ENCODE data around the gene MYH7B.

GRCh38 chr20:34921436-34921835 is 34.2 kb upstream of the MYH7B start:
- TF ChIP-seq CTCF (conservative IDR thresholded peaks at IDR 0.05 in 1 of 2, IDR thresholded peaks at IDR 0.05 in 1 of 2; ENCODE audit: extremely low read depth in 1 of 2, insufficient read depth in 1 of 2, low read depth in 1 of 2, low read length in 2 of 2) (no peak), EZH2 (IDR thresholded peaks at IDR 0.05; ENCODE audit: borderline replicate concordance, low read length) (no peak)

Measured in mammary epithelial cell (primary cell).